Chondrocyte (in vitro differentiated cells): ENCODE measurements around the gene COA1. TPM values are rescaled to one million over a fixed set of nuclear protein-coding genes. Genes with fewer than 3 reads are reported as not detected.

Experiments used
- DNase-seq: peaks from one replicate; pipeline ENCODE4 v3.0.0; 2021; ENCODE audit warnings: mixed read lengths, low spot score
- H3K27ac Mint-ChIP-seq: one replicate; pipeline ENCODE4 v1.8.0; 2021; ENCODE audit warnings: mild to moderate bottlenecking, moderate library complexity, mixed read lengths; ENCODE audit not compliant: unreplicated experiment
- H3K27me3 Mint-ChIP-seq: 2 replicates; pipeline ENCODE4 v1.8.0; 2021; ENCODE audit warnings: low read depth, mixed read lengths
- H3K36me3 Mint-ChIP-seq: 2 replicates; pipeline ENCODE4 v1.8.0; 2021; ENCODE audit warnings: low read depth, mixed read lengths
- H3K4me1 Mint-ChIP-seq: 2 replicates; pipeline ENCODE4 v1.8.0; 2021; ENCODE audit warnings: low read depth, mild to moderate bottlenecking, mixed read lengths
- H3K4me3 Mint-ChIP-seq: one replicate; pipeline ENCODE4 v1.8.0; 2021; ENCODE audit warnings: mild to moderate bottlenecking, moderate library complexity, mixed read lengths; ENCODE audit not compliant: unreplicated experiment
- H3K9me3 Mint-ChIP-seq: 2 replicates; pipeline ENCODE4 v1.8.0; 2021; ENCODE audit warnings: low read depth, mixed read lengths
- CTCF ChIP-seq: fragments of 200-600 bp; sonication (generic); IDR thresholded peaks from 2 replicates; pipeline ENCODE4 v1.5.0; 2021; ENCODE audit warnings: antibody characterized with exemption, mild to moderate bottlenecking, moderate library complexity
- total RNA-seq: library from RNA; stranded (reverse); gene quantifications from 3 replicates; pipeline ENCODE4 v1.2.1, GENCODE V29; 2021

Gene COA1
- total RNA-seq, 1 donor from 2014 or later = 33.5 TPM

DNA sequence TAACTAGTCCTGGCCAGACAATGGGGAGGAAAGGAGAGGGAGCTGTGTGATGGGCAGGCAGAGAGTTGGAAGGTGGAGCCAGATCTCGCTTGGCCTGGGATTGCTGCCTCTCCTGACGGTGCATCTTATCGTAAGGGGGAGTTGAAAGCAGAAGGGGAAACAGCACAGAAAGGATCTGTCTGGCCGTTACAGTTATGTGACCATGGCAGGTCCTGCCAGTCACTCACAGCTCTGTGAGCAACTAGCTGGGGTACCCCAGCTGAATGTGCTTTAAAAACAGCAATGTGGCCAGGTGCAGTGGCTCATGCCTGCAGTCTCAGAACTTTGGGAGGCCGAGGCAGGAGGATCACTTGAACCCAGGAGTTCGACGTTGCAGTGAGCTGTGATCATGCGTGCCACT is 37.2 kb upstream of the COA1 start:
- Mint-ChIP-seq H3K4me1 (peaks cover 22% of the 10 kb centered on the region), H3K4me3 (no peak overlapping the region), H3K36me3 (peaks cover 7% of the 10 kb centered on the region), H3K27me3 (no peaks in the 10 kb centered on the region), H3K27ac (no peak overlapping the region), H3K9me3 (no peaks in the 10 kb centered on the region)
- TF ChIP-seq CTCF = no peak
- DNase-seq = no peak

DNA sequence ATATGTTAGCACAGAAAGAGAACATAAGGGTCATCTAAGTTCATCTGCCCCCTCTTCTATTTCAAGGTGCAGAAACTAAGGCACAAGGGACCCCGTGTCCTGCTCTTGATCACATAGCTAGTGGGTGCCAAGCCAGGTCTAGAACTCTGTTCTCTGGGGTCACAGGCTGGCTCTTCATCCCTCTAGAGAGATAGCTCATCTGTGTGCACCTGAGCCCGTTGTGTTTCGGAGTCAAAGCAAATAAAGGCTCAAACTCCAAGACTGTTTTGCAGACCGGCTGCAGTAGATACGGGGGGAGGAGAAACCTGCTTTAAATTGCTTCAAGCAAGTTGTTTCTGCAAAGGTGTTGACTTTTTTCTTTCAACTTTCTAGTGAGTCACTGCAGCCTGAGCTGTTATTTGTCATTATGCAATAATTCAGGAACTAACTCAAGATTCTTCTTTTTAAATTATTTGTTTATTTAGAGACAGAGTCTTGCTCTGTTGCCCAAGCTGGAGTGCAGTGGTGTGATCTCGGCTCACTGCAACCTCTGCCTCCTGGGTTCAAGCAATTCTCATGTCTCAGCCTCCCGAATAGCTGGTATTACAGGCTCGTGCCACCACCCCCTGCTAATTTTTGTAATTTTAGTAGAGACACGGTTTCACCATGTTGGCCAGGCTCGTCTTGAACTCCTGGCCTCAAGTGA is 35.6 kb upstream of the COA1 start:
- Mint-ChIP-seq H3K27me3 (no peaks in the 10 kb centered on the region), H3K4me3 (no peak overlapping the region), H3K27ac (no peak overlapping the region), H3K9me3 (no peaks in the 10 kb centered on the region), H3K4me1 (peaks cover 25% of the 10 kb centered on the region), H3K36me3 (peaks cover 3% of the 10 kb centered on the region)
- TF ChIP-seq CTCF = no peak
- no peak for DNase-seq

- peak overlapping the region; percentile 51 for H3K27ac Mint-ChIP-seq
These were observed 34.9 kb upstream of the COA1 start for GRCh38 chr7:43764039-43764761.

GRCh38 chr7:43763183-43763582 is 33.9 kb upstream of the COA1 start:
- H3K27me3 Mint-ChIP-seq = no peaks in the 10 kb centered on the region
- TF ChIP-seq CTCF = no peak
- peaks cover 3% of the 10 kb centered on the region for H3K36me3 Mint-ChIP-seq
- no peak for DNase-seq
- no peak overlapping the region for H3K4me3 Mint-ChIP-seq
- peaks cover 32% of the 10 kb centered on the region for H3K4me1 Mint-ChIP-seq
- H3K27ac Mint-ChIP-seq = no peak overlapping the region
- no peaks in the 10 kb centered on the region for H3K9me3 Mint-ChIP-seq

More at GRCh38 chr7:43764039-43764761, 34.9 kb upstream of the COA1 start:
- H3K4me1 Mint-ChIP-seq = peaks cover 30% of the 10 kb centered on the region
- peaks cover 3% of the 10 kb centered on the region for H3K36me3 Mint-ChIP-seq
- TF ChIP-seq CTCF = no peak
- no peak for DNase-seq
- H3K9me3 Mint-ChIP-seq = no peaks in the 10 kb centered on the region
- no peaks in the 10 kb centered on the region for H3K27me3 Mint-ChIP-seq
- no peak overlapping the region for H3K4me3 Mint-ChIP-seq

DNA sequence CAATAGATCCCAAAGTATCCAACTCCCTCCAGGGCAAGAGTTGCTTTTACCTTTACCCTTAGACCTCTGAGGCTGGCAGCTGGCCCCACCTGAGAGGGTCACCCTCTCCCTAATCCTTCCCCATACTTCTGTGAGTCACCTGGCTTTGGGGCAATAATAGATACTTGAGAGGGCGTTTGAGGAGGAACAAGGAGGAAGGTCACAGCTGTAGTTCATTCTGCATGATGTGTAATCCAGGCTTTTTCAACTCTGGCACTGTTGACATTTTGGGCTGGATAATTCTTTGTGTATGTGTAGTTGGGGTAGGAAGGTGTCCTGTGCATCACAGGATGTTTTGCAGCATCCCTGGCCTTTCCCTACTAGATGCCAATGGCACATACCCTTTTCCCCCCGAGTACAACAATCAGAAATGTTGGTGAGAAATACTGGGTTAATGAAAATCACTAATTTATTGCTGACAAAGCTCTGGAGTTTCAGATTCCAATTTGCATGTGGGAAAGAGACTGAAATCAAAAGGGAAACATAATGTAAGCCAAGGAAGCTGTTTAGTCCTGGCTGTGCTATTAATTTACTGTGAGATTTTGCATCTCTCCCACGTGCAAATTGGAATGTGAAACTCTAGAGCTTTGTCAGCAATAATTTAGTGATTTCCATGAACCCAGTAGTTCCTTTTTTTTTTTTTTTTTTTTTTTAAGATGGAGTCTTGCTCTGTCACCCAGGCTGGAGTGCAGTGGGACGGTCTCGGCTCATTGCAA is 32.8 kb upstream of the COA1 start:
- Mint-ChIP-seq H3K4me1 (peaks cover 42% of the 10 kb centered on the region), H3K27ac (no peak overlapping the region), H3K36me3 (peaks cover 3% of the 10 kb centered on the region), H3K4me3 (no peak overlapping the region), H3K9me3 (no peaks in the 10 kb centered on the region), H3K27me3 (no peaks in the 10 kb centered on the region)
- DNase-seq = no peak
- no peak for TF ChIP-seq CTCF
